ENCODE data around the gene ZPR1. TPM values are rescaled to one million over a fixed set of nuclear protein-coding genes. Genes with fewer than 3 reads are reported as not detected.

The ZPR1 gene
- total and polyA plus RNA-seq, 4 donors, result 9.4 to 56.1 (median 18.3) TPM

DNA sequence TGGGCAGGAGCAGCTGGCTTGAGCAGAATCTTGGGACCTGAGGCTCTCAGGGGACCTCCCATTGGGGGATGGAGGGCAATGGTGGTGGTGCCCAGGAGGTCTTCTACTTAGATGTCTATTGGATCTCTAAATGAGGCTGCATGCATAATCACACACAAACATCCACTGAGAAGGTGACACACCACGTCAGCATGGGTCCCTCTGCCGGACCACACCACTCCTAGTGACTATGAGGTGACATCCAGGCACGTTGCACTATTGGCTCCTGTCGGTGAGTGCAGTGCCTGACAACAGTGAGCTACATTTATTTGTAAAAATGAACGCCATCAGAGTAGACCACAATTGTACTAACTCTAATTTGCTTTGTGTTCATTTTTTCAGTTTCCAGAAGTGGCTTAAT lies 37.6 kb upstream of the ZPR1 start:
- no peak for DNase-seq (ENCODE audit: low spot score)
- H3K4me1 ChIP-seq (ENCODE audit: control insufficient read depth in 4 of 4, insufficient read depth in 4 of 4, low read length in 3 of 4), result peaks cover 25 to 50% (median 34%) of the 10 kb centered on the region in 4 donors
- TF ChIP-seq RXRA (IDR thresholded peaks at IDR 0.05), result peak in 1 of 2 donors; percentile 22
- TF ChIP-seq, protein P1, sequence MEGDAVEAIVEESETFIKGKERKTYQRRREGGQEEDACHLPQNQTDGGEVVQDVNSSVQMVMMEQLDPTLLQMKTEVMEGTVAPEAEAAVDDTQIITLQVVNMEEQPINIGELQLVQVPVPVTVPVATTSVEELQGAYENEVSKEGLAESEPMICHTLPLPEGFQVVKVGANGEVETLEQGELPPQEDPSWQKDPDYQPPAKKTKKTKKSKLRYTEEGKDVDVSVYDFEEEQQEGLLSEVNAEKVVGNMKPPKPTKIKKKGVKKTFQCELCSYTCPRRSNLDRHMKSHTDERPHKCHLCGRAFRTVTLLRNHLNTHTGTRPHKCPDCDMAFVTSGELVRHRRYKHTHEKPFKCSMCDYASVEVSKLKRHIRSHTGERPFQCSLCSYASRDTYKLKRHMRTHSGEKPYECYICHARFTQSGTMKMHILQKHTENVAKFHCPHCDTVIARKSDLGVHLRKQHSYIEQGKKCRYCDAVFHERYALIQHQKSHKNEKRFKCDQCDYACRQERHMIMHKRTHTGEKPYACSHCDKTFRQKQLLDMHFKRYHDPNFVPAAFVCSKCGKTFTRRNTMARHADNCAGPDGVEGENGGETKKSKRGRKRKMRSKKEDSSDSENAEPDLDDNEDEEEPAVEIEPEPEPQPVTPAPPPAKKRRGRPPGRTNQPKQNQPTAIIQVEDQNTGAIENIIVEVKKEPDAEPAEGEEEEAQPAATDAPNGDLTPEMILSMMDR (IDR thresholded peaks at IDR 0.05; ENCODE audit: low read depth, low read length, missing input control), result peak; percentile 23
- peak; percentile 16 for TF ChIP-seq YY1 (IDR thresholded peaks at IDR 0.05)
- peak; percentile 62 to 70 for TF ChIP-seq RAD21 (IDR thresholded peaks at IDR 0.05)
- TF ChIP-seq SP1 (IDR thresholded peaks at IDR 0.05), result no peak
- TF ChIP-seq NR2F2 (IDR thresholded peaks at IDR 0.05), result no peak
- peak; percentile 26 to 27 for TF ChIP-seq HNF4A (conservative IDR thresholded peaks at IDR 0.05)
- peak; percentile 36 for TF ChIP-seq TAF1 (conservative IDR thresholded peaks at IDR 0.05)
- no peak overlapping the region for H3K9ac ChIP-seq (ENCODE audit: low read depth in 1 of 2, low read length in 2 of 2)
- H3K36me3 ChIP-seq (ENCODE audit: control insufficient read depth in 4 of 4, insufficient read depth in 3 of 4, low read depth in 1 of 4, low read length in 3 of 4), result no peaks in the 10 kb centered on the region
- H3K27me3 ChIP-seq (ENCODE audit: control insufficient read depth in 4 of 4, insufficient read depth in 4 of 4, low read length in 3 of 4), result no peaks in the 10 kb centered on the region
- H3K27ac ChIP-seq (ENCODE audit: low read depth in 1 of 2, low read length in 2 of 2), result peak overlapping the region; percentile 83 to 88
- no peaks in the 10 kb centered on the region for H3K9me3 ChIP-seq (ENCODE audit: control insufficient read depth in 4 of 4, low read length in 3 of 4)
- 38% methylated on average over 5 of the region's 5 CpGs for WGBS
- no peak overlapping the region for H3K4me3 ChIP-seq (ENCODE audit: low read depth in 1 of 3, low read length in 3 of 3)

GRCh38 chr11:116823031-116823843 lies 35.4 kb upstream of the ZPR1 start, which contains the start of gene APOA4:
TSS of gene APOA4 (minus strand) at chr11:116823304. CDS start at chr11:116823191, 113 bp downstream.
- Histone ChIP-seq H3K4me3 (ENCODE audit: low read depth in 1 of 3, low read length in 3 of 3) (no peak within 1 kb of the TSS), H3K9ac (ENCODE audit: low read depth in 1 of 2, low read length in 2 of 2) (no peak within 1 kb of the TSS), H3K27me3 (ENCODE audit: control insufficient read depth in 4 of 4, insufficient read depth in 4 of 4, low read length in 3 of 4) (no peaks in the 10 kb centered on the region), H3K27ac (ENCODE audit: low read depth in 1 of 2, low read length in 2 of 2) (no peak within 1 kb of the TSS), H3K9me3 (ENCODE audit: control insufficient read depth in 4 of 4, low read length in 3 of 4) (no peaks in the 10 kb centered on the region), H3K4me1 (ENCODE audit: control insufficient read depth in 4 of 4, insufficient read depth in 4 of 4, low read length in 3 of 4) (peaks cover 20 to 35% (median 28%) of the 10 kb centered on the region in 4 donors), H3K36me3 (ENCODE audit: control insufficient read depth in 4 of 4, insufficient read depth in 3 of 4, low read depth in 1 of 4, low read length in 3 of 4) (no peaks in the 10 kb centered on the region)
- no peak for DNase-seq (ENCODE audit: low spot score)
- TF ChIP-seq HNF4A (conservative IDR thresholded peaks at IDR 0.05) (peak; percentile 11 to 53), TAF1 (conservative IDR thresholded peaks at IDR 0.05) (no peak)
- 79% methylated on average over 16 of the region's 16 CpGs for WGBS

- no peaks in the 10 kb centered on the region for H3K27me3 ChIP-seq (ENCODE audit: control insufficient read depth in 4 of 4, insufficient read depth in 4 of 4, low read length in 3 of 4)
- H3K4me1 ChIP-seq (ENCODE audit: control insufficient read depth in 4 of 4, insufficient read depth in 4 of 4, low read length in 3 of 4), result peaks cover 15 to 28% (median 23%) of the 10 kb centered on the region in 4 donors
- no peak overlapping the region for H3K4me3 ChIP-seq (ENCODE audit: low read depth in 1 of 3, low read length in 3 of 3)
- H3K9ac ChIP-seq (ENCODE audit: low read depth in 1 of 2, low read length in 2 of 2), result no peak overlapping the region
- TF ChIP-seq SP1 (IDR thresholded peaks at IDR 0.05), result no peak
- H3K9me3 ChIP-seq (ENCODE audit: control insufficient read depth in 4 of 4, low read length in 3 of 4), result no peaks in the 10 kb centered on the region
- no peak overlapping the region for H3K27ac ChIP-seq (ENCODE audit: low read depth in 1 of 2, low read length in 2 of 2)
- WGBS, result 66% methylated on average over 5 of the region's 5 CpGs
- H3K36me3 ChIP-seq (ENCODE audit: control insufficient read depth in 4 of 4, insufficient read depth in 3 of 4, low read depth in 1 of 4, low read length in 3 of 4), result no peaks in the 10 kb centered on the region
- no peak for DNase-seq (ENCODE audit: low spot score)
These were observed 34.8 kb upstream of the ZPR1 start for GRCh38 chr11:116822575-116822974.

All from liver (tissue), 9 donors.